Loucy (cell line): ENCODE data around the gene COL4A4.

Source experiments
- H2AFZ ChIP-seq: fragments of 200-600 bp; sonication (generic); 2 replicates; pipeline ENCODE4 v1.6.0; 2016; ENCODE audit warnings: antibody characterized with exemption, mild to moderate bottlenecking, low read length, moderate library complexity
- H3F3A ChIP-seq: fragments of 200-600 bp; 2 replicates; pipeline ENCODE4 v1.6.0; 2016; ENCODE audit warnings: antibody characterized with exemption, low read depth, mild to moderate bottlenecking
- H3K27me3 ChIP-seq: fragments of 200-600 bp; sonication (generic); 2 replicates; pipeline ENCODE4 v1.6.1; 2014; ENCODE audit warnings: low read length, mild to moderate bottlenecking; ENCODE audit not compliant: insufficient read depth, poor library complexity, severe bottlenecking
- H3K36me3 ChIP-seq: fragments of 200-600 bp; sonication (generic); 2 replicates; pipeline ENCODE4 v1.6.1; 2016; ENCODE audit warnings: low read length; ENCODE audit not compliant: insufficient read depth
- H3K4me1 ChIP-seq: fragments of 200-600 bp; sonication (generic); 2 replicates; pipeline ENCODE4 v1.5.1; 2014; ENCODE audit warnings: low read length, mild to moderate bottlenecking; ENCODE audit not compliant: insufficient read depth, poor library complexity, severe bottlenecking
- H3K4me2 ChIP-seq: fragments of 200-600 bp; sonication (generic); 2 replicates; pipeline ENCODE4 v1.6.0; 2014; ENCODE audit warnings: antibody characterized with exemption, low read length, low read depth, mild to moderate bottlenecking; ENCODE audit not compliant: poor library complexity, severe bottlenecking
- H3K4me3 ChIP-seq: fragments of 200-600 bp; sonication (generic); 2 replicates; pipeline ENCODE4 v1.5.1; 2014; ENCODE audit warnings: low read length, mild to moderate bottlenecking, mixed read lengths; ENCODE audit not compliant: poor library complexity, severe bottlenecking
- H3K79me2 ChIP-seq: fragments of 200-600 bp; sonication (generic); 2 replicates; pipeline ENCODE4 v1.6.1; 2014; ENCODE audit warnings: low read length; ENCODE audit not compliant: insufficient read depth
- H3K9ac ChIP-seq: fragments of 200-600 bp; sonication (generic); 2 replicates; pipeline ENCODE4 v1.6.0; 2014; ENCODE audit warnings: mild to moderate bottlenecking, low read depth, low read length, moderate library complexity; ENCODE audit not compliant: poor library complexity, severe bottlenecking
- H3K9me2 ChIP-seq: fragments of 200-600 bp; sonication (generic); replicated peaks from 2 replicates; pipeline ENCODE4 v1.6.1; 2016; ENCODE audit warnings: low read depth, low read length, mixed read lengths
- H3K9me3 ChIP-seq: fragments of 200-600 bp; sonication (generic); 2 replicates; pipeline ENCODE4 v1.6.1; 2014; ENCODE audit warnings: mild to moderate bottlenecking, antibody characterized with exemption, low read length, low read depth; ENCODE audit not compliant: insufficient read depth
- H4K20me1 ChIP-seq: fragments of 200-600 bp; sonication (generic); 2 replicates; pipeline ENCODE4 v1.6.0; 2014; ENCODE audit warnings: antibody characterized with exemption, low read length, mild to moderate bottlenecking; ENCODE audit not compliant: insufficient read depth, poor library complexity, severe bottlenecking
- EZH2phosphoT487 ChIP-seq: fragments of 200-600 bp; IDR thresholded peaks from 2 replicates; pipeline ENCODE4 v1.6.1; 2018; ENCODE audit warnings: antibody characterized with exemption, mild to moderate bottlenecking, moderate library complexity, borderline replicate concordance
- TF ChIP-seq, protein P1 (sequence below): fragments of 200-600 bp; sonication (generic); conservative IDR thresholded peaks from 2 replicates; pipeline ENCODE4 v1.5.1; 2014; ENCODE audit warnings: mild to moderate bottlenecking, antibody characterized with exemption, low read length

COL4A4 gene

DNA sequence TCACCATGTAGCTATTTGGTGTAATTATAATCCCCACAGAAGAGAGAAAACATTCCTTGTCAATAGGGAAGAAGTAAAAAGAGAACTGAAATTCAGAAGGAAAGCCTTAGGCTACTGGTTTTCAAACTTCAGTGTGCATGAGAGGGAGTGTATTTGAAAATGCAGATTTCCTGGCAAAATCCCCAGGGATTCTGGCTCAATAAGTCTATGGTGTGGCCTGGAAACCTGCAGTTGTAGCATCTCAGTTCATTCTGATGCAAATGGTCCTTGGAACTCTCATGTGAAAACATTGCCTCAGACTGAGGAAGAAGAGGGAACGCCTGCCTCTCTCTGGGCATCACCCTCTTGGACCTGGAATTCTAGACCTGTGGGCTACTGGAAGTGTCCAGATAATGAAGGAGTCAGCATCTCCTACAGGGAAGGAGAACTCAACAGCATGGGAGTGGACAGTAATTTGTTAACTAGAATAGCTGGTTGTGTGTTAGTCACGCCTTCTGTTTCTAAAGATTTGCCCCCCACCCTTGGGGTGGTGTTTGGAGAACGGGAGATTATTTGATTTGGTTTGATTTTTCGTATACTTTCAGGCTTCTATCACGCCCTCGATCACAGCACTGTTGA is 21.7 kb upstream of the COL4A4 start:
- no peaks in the 10 kb centered on the region for H3K79me2 ChIP-seq
- H3K9me3 ChIP-seq = no peaks in the 10 kb centered on the region
- H3K36me3 ChIP-seq = no peaks in the 10 kb centered on the region
- no peak overlapping the region for H3K4me3 ChIP-seq
- no peaks in the 10 kb centered on the region for H3K4me1 ChIP-seq
- no peak overlapping the region for H3K9ac ChIP-seq
- no peaks in the 10 kb centered on the region for H3K27me3 ChIP-seq
- H4K20me1 ChIP-seq = no peaks in the 10 kb centered on the region
- H3K4me2 ChIP-seq = no peak overlapping the region
- no peak overlapping the region for H2AFZ ChIP-seq
- TF ChIP-seq, protein P1, sequence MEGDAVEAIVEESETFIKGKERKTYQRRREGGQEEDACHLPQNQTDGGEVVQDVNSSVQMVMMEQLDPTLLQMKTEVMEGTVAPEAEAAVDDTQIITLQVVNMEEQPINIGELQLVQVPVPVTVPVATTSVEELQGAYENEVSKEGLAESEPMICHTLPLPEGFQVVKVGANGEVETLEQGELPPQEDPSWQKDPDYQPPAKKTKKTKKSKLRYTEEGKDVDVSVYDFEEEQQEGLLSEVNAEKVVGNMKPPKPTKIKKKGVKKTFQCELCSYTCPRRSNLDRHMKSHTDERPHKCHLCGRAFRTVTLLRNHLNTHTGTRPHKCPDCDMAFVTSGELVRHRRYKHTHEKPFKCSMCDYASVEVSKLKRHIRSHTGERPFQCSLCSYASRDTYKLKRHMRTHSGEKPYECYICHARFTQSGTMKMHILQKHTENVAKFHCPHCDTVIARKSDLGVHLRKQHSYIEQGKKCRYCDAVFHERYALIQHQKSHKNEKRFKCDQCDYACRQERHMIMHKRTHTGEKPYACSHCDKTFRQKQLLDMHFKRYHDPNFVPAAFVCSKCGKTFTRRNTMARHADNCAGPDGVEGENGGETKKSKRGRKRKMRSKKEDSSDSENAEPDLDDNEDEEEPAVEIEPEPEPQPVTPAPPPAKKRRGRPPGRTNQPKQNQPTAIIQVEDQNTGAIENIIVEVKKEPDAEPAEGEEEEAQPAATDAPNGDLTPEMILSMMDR = no peak
- no peak for TF ChIP-seq EZH2phosphoT487
- H3K9me2 ChIP-seq = no peaks in the 10 kb centered on the region
- H3F3A ChIP-seq = no peaks in the 10 kb centered on the region

DNA sequence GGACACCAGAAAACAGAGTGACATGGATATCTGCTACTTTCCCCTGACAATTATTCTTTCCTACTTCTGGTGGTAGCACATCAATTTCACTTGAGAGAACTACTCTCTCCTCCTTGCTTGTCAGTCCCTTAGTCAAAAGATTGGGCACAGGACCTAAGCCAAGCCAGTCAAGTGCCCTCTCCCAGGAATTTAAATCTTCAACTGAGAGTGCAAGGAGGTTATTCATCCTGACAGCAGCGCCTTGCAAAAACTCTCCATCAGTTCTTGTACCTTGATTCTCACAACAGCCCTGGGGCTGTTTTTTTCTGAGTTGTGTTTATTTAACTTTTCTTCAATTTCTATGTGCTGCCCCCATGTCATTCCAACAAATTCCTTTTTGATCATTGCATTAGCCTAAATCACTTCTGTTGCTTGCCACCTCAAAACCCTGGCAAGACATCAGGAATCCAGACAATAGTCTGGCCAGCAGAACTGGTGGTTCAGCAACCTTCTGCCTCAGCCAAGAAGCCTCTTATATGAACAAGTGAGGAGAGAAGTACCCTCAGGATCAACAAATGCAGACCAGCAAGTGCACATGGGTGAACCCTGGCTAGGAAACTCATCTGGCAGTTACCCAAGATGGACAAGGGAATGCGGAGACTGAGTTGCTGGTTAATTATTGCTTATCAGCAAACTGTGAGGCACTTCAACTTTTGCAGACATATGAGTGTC is 19.8 kb upstream of the COL4A4 start:
- Histone ChIP-seq H2AFZ (no peak overlapping the region), H3K4me2 (no peak overlapping the region), H3F3A (no peaks in the 10 kb centered on the region), H3K9me2 (no peaks in the 10 kb centered on the region), H4K20me1 (no peaks in the 10 kb centered on the region), H3K4me3 (no peak overlapping the region), H3K79me2 (no peaks in the 10 kb centered on the region), H3K9me3 (no peaks in the 10 kb centered on the region), H3K4me1 (no peaks in the 10 kb centered on the region), H3K27me3 (no peaks in the 10 kb centered on the region), H3K9ac (no peak overlapping the region), H3K36me3 (no peaks in the 10 kb centered on the region)
- TF ChIP-seq EZH2phosphoT487 = no peak
- TF ChIP-seq, protein P1 = no peak

DNA sequence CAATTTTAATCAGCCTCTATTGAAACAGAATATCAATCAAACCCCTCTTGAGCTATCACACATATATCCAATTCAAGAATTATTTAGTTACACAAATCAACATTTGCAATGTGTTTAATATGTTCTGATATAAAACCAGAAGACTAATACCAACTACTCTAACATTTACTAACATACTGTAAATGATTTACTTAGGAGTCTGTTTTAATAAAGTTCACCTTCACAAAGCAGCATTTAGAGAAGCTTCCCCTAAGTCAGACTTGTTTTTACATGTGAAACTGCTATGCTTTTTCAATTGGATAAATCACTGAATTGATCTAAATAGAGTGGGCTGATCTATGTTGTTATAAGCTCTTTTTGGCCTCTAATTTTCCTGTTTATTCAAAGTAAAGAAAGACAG is 18.8 kb upstream of the COL4A4 start:
- TF ChIP-seq, protein P1 = no peak
- no peak for TF ChIP-seq EZH2phosphoT487
- no peaks in the 10 kb centered on the region for H4K20me1 ChIP-seq
- H3K9ac ChIP-seq = no peak overlapping the region
- no peaks in the 10 kb centered on the region for H3K9me3 ChIP-seq
- H3K36me3 ChIP-seq = no peaks in the 10 kb centered on the region
- H3K4me1 ChIP-seq = no peaks in the 10 kb centered on the region
- H2AFZ ChIP-seq = no peak overlapping the region
- H3K9me2 ChIP-seq = no peaks in the 10 kb centered on the region
- no peak overlapping the region for H3K4me2 ChIP-seq
- no peaks in the 10 kb centered on the region for H3K27me3 ChIP-seq
- no peaks in the 10 kb centered on the region for H3F3A ChIP-seq
- no peaks in the 10 kb centered on the region for H3K79me2 ChIP-seq
- no peak overlapping the region for H3K4me3 ChIP-seq
